Measurements from ENCODE around the gene LRRC14B.
"Not testable (repeated sequence)": the region's sequence is repeated elsewhere in the genome, so short reads cannot be mapped to it uniquely, and the experiment has no call there.

- TF ChIP-seq POLR2A, CTCF (IDR thresholded peaks at IDR 0.05): not testable (repeated sequence)
These were observed 49.9 kb downstream of the LRRC14B start for GRCh38 chr5:241045-241669.

Data from sigmoid colon (tissue), 3 donors.